Skin epidermis (tissue), 12 donors: ENCODE measurements around the gene ZC3H7B.

Source experiments
- H3K27ac ChIP-seq, 21 experiments: fragments of 200-600 bp; sonication (generic) in 11 of 21; one replicate each; pipeline ENCODE4 v1.5.0; 2020; ENCODE audit warnings: mild to moderate bottlenecking in 3 of 21, inconsistent platforms in 2 of 21, moderate library complexity in 2 of 21
- H3K4me3 ChIP-seq, 7 experiments: fragments of 200-600 bp; sonication (generic) in 2 of 7; one replicate each; pipeline ENCODE4 v1.5.0; 2020; ENCODE audit warnings: inconsistent platforms in 2 of 7, mild to moderate bottlenecking in 2 of 7, moderate library complexity in 1 of 7

The ZC3H7B gene

DNA sequence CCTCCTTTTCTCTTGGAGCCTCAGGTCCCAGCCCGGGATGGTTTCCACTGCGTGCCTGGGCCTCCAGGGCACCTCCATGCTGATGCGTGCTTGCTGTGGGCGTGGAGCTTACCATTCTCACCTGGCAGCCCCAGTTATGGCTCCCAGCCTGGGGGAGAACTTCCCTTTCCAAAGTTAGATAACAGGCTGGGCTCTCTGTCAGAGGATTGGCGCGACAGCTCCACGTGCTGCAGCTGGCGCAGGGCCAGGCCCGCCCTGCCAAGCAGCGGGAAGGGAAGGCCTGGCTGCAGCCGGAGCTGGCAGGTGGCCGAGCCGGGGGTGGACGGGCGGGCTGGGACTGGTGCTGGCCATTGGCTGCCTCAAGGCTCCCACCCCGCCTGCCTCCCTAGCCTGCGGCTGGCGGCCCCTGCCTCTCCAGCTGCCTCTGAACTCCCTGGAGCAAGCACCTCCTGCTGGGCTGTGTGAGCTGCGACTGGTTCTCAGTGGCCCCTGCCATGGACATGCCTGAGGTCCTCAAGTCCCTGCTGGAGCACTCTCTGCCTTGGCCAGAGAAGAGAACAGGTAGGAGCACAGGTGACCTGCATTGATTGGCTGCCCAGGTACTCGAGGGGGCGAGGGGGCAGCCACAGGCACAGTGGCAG is 65.8 kb downstream of the ZC3H7B start:
- Histone ChIP-seq H3K27ac (peak overlapping the region in 16 of 21 experiments; percentile 4 to 81 (median 62)), H3K4me3 (peak overlapping the region in 6 of 7 experiments; percentile 5 to 53 (median 9))

DNA sequence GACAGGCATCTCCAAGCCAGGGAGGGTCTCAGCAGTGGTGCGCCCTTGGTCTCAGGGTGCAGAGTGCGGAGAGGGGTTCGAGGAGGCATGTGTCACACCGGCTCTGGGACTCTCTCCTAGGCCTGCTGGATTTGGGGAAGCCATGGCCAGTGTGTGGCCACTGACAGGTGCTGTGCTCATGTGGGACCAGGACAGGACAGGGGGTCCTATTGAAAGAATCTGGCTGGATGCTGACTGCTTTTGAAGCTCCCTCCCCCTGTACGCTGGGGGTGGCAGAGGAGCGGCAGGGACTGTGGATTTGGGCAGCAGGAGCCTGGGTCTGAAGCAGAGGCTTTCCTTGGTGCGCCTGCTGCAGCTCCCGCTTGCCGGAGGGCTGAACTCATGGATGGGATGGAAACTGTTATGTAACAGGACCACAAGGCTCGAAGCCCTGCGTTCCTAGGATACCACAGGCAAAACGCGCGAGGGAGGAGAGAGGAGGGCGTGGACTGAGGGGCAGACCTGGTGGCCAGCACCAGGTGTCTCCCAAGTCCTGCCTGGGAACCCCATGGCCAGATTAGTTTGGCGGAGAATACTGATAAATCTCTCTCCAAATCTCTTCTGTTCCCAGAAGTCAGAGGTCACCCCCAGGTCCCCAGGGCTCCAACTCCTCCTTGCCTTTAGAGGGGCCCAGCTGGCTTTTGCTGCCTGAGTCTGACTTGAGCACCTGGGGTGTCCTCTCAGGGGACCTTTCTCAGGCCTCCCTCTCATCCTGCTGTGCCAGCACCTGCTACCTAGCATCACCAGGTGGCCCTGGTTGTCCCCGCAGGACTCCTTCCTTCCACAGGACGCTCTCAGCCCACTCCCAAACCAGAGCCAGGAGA is 66.6 kb downstream of the ZC3H7B start:
- Histone ChIP-seq H3K27ac (peak overlapping the region in 16 of 21 experiments; percentile 4 to 81 (median 62)), H3K4me3 (peak overlapping the region in 6 of 7 experiments; percentile 5 to 53 (median 9))

DNA sequence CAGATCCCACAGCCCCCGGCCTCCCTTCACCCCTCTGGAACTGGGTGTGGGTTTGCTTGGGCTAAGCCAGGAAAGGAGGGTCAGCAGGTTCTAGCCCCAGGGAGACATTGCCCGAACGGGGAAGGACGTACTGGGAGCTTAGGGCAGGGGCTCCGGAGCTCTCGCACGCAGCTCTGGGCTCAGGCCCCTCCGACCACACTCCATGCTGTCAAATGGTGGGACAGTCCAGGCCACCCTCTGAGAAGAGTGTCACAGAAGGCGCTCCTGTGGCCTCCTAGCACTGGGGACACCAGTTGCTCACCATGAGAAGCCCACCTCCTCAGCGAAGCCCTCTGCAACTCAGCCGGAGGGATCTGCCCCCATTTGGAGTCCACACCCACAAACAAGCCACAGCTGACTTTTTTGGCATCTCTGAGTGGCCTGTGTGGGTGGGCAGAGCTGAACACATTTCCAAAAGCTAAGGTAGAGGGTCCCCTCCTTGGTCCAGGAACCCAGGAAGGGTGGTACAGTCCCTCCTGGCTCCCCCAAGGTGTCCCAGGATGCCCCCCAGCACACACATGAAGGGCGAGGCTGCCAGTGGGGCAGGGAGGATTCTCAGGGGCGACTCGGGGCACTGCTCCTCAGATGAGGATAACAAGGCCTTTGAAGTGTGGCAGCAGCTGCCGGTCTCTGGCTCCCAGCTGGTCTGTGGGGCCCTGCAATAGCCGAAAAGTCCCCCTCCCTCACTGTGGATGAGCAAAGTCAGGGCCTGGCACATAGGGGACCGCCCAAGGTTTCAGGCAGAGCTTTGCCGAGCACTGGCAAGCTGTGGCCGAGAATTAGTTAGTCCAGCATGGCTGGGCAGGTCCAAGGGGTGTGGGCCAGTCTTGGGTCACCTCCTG is 67.5 kb downstream of the ZC3H7B start:
- H3K4me3 ChIP-seq = peak overlapping the region in 4 of 7 experiments; percentile 5 to 53 (median 22)
- peak overlapping the region in 11 of 21 experiments; percentile 1 to 81 (median 67) for H3K27ac ChIP-seq

DNA sequence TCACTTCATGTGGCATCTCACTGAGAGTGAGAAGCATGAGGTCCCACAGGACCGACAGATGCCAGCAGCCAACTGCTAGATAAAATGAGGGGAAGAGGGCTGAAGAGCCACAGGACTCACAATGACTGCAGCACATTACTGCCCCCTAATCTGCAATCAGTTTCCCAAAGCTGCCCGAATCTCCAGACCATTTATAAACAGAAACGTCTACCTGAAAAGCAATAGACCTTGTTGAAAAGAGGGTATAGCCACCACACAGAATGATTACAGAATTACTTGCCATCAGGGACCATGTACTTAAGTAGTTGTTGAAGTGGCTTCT is 68.1 kb downstream of the ZC3H7B start:
- peak overlapping the region in 4 of 21 experiments; percentile 57 to 81 (median 72) for H3K27ac ChIP-seq
- peak overlapping the region in 1 of 7 experiments; percentile 53 for H3K4me3 ChIP-seq

GRCh38 chr22:41369837-41370236 is 68.5 kb downstream of the ZC3H7B start:
- H3K27ac ChIP-seq = peak overlapping the region in 1 of 21 experiments; percentile 68
- H3K4me3 ChIP-seq = peak overlapping the region in 1 of 7 experiments; percentile 53

GRCh38 chr22:41377846-41378245 is 76.5 kb downstream of the ZC3H7B start:
- no peak overlapping the region for H3K4me3 ChIP-seq
- H3K27ac ChIP-seq = peak overlapping the region in 1 of 21 experiments; percentile 11

- Histone ChIP-seq H3K27ac (peak overlapping the region; percentile 45 to 100 (median 96)), H3K4me3 (peak overlapping the region; percentile 80 to 95 (median 87))
Observed at GRCh38 chr22:41380993-41381328, 79.6 kb downstream of the ZC3H7B start.

DNA sequence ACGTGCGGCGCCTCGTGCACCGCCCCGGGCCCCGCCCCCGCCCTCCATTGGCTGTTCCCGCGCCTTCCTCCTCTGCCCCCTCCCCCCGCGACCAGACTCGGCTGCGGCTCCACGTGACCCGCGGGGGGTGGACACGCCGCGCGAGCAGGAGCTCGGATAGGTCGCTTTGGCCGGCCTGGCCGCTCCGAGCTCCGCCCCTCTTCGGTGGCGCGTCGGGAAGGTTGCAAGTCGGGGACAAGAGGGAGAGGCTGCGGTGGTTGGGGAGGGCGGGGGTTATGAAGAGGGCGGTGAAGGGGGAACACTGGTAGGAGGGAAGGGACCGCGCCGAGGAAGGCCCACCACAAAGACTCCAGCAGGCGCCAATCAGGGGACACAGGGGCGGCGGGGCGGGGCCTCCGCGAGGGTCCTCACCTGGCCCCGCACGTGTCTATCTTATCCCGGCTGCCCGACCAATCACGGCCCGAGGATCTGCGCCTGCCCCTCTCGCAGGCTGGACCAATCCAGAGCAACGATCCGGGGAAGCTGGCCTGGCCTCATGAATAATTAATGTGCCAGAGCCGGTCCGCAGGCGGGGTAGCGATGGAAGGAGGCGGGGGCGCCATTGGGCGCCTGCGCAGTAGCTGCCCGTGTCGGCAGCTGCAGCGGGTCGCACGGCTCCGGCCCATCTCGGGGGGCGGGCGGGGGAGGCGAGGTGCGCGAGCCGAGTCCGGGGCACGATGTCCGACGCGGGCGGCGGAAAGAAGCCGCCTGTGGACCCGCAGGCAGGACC is 80.2 kb downstream of the ZC3H7B start, which contains the start of gene TEF:
TEF (plus strand) TSS at position 614 of the 769 bp plus-strand sequence; CDS start at position 717, 103 bp downstream.
- H3K4me3 ChIP-seq = peak within 1 kb of the TSS; percentile 80 to 95 (median 87)
- H3K27ac ChIP-seq = peak within 1 kb of the TSS; percentile 86 to 100 (median 96)

DNA sequence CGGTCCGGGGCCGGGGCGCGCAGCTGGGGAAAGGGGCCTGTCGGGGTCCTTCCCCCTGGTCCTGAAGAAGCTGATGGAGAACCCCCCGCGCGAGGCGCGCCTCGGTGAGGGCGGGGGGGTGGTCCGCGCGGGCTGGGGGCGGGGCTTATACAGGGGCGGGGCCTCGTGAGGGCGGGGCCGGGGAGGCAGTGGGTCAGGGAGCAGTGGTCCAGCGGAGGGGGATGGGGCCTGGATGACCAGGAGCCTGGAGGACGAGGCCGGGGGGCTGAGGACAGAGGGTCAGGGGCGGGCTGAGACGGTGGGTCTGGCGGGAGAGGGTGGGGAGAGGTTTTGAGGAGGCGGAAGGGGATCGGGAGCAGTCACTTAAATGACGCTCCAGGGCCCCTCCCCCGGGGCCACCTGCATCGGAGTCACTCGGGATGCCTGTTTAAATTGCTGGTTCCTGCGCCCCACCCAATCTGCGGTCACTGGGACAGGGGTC is 80.8 kb downstream of the ZC3H7B start:
- Histone ChIP-seq H3K27ac (peak overlapping the region; percentile 86 to 100 (median 96)), H3K4me3 (peak overlapping the region; percentile 80 to 95 (median 87))

DNA sequence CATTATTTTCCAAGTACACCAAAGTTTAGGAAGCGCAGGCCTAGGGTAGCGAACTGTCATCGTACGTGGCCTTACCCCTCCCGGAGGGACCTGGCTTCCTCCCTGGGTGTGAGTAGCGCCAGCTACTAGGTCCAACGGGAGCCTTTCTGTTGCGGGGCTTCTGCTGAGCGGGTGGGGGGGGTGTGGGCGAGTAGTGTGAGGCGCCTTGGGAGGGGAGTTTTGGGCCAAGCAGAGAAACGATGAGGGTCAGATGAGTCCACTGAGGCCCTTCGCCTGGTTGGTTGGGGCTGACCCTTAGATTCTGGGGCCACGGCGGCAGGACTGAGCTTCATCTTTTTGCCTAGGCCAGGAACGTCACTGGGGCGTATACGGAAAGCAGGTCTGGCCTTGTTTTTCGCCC is 81.3 kb downstream of the ZC3H7B start:
- Histone ChIP-seq H3K27ac (peak overlapping the region; percentile 34 to 100 (median 96)), H3K4me3 (peak overlapping the region; percentile 80 to 95 (median 87))

DNA sequence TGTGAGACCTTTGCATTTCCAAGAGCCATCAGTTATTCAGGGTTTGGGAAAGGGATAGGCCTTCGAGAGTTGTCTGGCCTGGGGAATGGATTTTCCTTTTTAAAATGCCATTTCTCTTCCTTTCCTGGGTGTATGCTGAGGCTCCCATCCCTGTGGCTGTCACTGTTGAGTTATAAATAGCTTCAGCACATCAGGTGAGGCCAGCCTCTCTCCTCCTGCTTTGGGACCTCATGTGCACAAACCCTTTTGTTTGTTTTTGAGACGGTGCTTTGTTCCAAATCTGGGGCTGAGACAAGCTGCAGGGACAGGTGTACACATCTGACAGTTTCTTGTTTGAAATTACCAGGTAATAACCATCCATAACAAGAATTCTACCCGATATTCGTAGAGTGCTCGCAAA is 81.8 kb downstream of the ZC3H7B start:
- Histone ChIP-seq H3K4me3 (peak overlapping the region in 6 of 7 experiments; percentile 80 to 95 (median 88)), H3K27ac (peak overlapping the region in 16 of 21 experiments; percentile 90 to 100 (median 96))

GRCh38 chr22:41384128-41384527 is 82.8 kb downstream of the ZC3H7B start:
- H3K27ac ChIP-seq = peak overlapping the region in 7 of 21 experiments; percentile 6 to 99 (median 32)
- H3K4me3 ChIP-seq = no peak overlapping the region

DNA sequence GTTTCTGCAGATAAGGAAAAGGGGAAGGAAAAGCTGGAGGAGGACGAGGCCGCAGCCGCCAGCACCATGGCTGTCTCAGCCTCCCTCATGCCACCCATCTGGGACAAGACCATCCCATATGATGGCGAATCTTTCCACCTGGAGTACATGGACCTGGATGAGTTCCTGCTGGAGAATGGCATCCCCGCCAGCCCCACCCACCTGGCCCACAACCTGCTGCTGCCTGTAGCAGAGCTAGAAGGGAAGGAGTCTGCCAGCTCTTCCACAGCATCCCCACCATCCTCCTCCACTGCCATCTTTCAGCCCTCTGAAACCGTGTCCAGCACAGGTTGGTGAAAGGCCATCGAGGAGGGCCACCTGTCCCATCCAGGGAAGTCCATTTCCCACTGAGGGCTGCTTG is 86.0 kb downstream of the ZC3H7B start:
- Histone ChIP-seq H3K27ac (no peak overlapping the region), H3K4me3 (no peak overlapping the region)

DNA sequence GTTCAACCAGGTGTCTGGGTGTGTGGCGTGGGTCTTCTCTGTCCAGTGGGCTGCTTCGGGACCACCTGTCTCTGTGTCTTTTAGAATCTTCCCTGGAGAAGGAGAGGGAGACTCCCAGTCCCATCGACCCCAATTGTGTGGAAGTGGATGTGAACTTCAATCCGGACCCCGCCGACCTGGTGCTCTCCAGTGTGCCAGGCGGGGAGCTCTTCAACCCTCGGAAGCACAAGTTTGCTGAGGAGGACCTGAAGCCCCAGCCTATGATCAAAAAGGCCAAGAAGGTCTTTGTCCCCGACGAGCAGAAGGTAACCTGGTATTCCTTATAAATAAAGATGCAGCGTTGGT is 92.7 kb downstream of the ZC3H7B start:
- peak overlapping the region in 8 of 21 experiments; percentile 12 to 66 (median 30) for H3K27ac ChIP-seq

DNA sequence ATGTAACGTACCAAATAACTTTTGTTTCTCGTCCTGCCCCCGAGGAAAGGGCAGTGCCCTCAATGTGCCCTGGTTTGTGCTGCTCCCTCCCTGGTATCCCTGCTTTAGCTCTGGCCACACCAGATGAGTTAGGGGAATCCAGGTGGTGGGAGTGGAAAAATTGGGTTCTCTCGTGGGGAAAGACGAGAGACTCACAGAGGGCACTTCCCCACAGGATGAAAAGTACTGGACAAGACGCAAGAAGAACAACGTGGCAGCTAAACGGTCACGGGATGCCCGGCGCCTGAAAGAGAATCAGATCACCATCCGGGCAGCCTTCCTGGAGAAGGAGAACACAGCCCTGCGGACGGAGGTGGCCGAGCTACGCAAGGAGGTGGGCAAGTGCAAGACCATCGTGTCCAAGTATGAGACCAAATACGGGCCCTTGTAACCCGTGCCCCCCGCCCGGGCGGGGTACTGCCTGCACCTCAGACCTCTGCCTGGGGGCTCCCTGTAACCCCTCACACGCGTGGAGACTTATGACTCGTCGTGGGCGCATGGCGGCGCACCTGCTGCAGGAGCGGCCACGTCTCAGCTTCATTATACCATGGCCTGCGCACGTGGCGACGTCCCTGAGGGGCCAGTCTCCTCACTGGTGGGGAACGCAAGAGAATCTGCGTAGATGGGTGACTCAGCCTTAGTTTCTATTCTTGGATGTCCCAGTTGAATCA is 94.4 kb downstream of the ZC3H7B start:
- H3K27ac ChIP-seq = peak overlapping the region in 2 of 21 experiments; percentile 17
- no peak overlapping the region for H3K4me3 ChIP-seq

More for the DNA sequence above, 92.7 kb downstream of the ZC3H7B start:
- no peak overlapping the region for H3K4me3 ChIP-seq

DNA sequence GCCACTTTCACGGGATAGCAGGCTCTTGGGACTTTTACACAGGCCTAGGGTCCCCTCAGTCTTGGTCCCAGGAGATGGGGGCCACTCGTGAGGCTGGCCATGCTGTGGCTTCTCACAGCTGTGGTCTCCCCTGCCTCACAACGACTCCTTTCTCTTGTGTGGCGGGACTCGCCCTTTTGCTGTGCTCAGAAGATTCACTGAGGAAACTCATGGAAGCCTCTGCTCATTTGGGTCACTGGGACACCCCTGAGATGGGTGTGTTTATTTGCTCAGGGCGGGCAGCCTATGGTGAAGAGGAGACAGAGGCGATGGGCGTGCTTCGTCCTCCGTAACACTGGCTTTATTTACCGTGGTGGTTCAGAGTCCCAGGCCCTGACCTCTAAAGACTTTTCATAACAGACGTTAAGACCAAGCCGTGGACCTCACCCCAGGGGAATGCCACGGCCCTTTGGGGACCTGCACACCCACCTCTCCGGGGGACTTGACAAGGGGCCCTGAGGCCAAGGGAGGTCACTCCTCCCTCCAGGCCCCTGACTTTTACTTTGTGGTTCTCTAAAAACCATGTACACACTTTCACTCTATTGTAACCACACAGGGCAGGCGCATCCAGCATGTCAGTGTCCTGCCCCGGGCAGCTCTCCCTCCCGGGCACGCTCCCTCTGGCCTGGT is 96.0 kb downstream of the ZC3H7B start:
- Histone ChIP-seq H3K4me3 (no peak overlapping the region), H3K27ac (no peak overlapping the region)

DNA sequence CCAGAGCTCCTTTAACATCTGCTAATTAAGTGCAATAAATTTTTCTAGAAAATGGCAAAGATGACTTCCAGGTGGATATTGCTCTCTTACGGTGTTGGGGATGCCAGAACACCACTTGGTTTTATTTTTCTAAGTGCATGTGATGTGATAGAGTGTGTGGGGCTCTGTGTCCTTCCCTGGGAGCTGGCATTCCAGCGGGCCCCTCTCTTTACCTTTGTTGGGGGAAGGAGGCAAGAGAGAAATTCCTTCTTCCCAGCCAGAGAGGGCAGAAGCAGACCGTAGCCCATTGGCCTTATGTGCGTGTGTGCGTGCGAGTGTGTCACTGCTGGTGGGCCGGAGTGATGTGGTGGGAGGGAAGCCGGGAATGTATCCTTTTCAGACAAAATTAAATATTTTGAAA is 97.6 kb downstream of the ZC3H7B start:
- no peak overlapping the region for H3K27ac ChIP-seq
- H3K4me3 ChIP-seq = no peak overlapping the region
